Endothelial cell of umbilical vein (primary cell): ENCODE measurements around the gene GJB4. TPM values are rescaled to one million over a fixed set of nuclear protein-coding genes. Genes with fewer than 3 reads are reported as not detected.

Source experiments
- BruUV-seq: library from RNA; stranded (reverse); fragments of 400-500 nt; replicated peaks from 2 replicates; lab custom pipeline; 2021; lab: Mats Ljungman, UMichigan
- CTCF ChIA-PET: fragments of 300-600, 350-600 bp; sonication (Branson Sonifier 250); formaldehyde crosslinking; loops from one replicate; lab custom pipeline; 2021; ENCODE audit warnings: antibody characterized with exemption, inconsistent platforms; lab: Charles Lee
- POLR2A ChIA-PET: fragments of 300-600, 350-600 bp; sonication (Branson Sonifier 250); formaldehyde crosslinking; loops from one replicate; lab custom pipeline; 2021; ENCODE audit warnings: antibody characterized with exemption, inconsistent platforms; lab: Charles Lee
- DNase-seq: peaks from one replicate; pipeline ENCODE4 v3.0.0-alpha.2; 2011; ENCODE audit warnings: low read depth, low spot score
- FAIRE-seq: peaks from 2 replicates; lab custom pipeline; 2011; peaks lifted over from hg19 to GRCh38; lab: Jason Lieb, UNC
- H2AFZ ChIP-seq: 2 replicates; pipeline ENCODE4 v1.6.0; 2012; ENCODE audit warnings: low read depth, low read length, control low read depth, inconsistent platforms
- H3K27ac ChIP-seq: 2 replicates; pipeline ENCODE4 v1.5.1; 2011; ENCODE audit warnings: low read depth, mild to moderate bottlenecking, control low read depth, low read length, moderate library complexity; ENCODE audit not compliant: insufficient read depth
- H3K27me3 ChIP-seq, 2 experiments: 2 replicates each; pipeline versions ENCODE4 v1.6.0 to v1.6.1; 2011; ENCODE audit warnings: low read length in 2 of 2, mixed read lengths in 1 of 2; ENCODE audit not compliant: control insufficient read depth in 2 of 2, insufficient read depth in 2 of 2
- H3K36me3 ChIP-seq, 2 experiments: 2 replicates in 1 of 2; 3 replicates in 1 of 2; pipeline ENCODE4 v1.5.1; 2011; ENCODE audit warnings: low read length in 2 of 2, mild to moderate bottlenecking in 1 of 2, moderate library complexity in 1 of 2; ENCODE audit not compliant: control insufficient read depth in 2 of 2, insufficient read depth in 2 of 2; ENCODE audit errors: extremely low read depth in 1 of 2
- H3K4me1 ChIP-seq: 3 replicates; pipeline ENCODE4 v1.5.1; 2011; ENCODE audit warnings: mild to moderate bottlenecking, low read length; ENCODE audit not compliant: control insufficient read depth, insufficient read depth; ENCODE audit errors: extremely low read depth
- H3K4me2 ChIP-seq: 2 replicates; pipeline ENCODE4 v1.6.1; 2011; ENCODE audit warnings: low read length, control low read depth, mixed read lengths; ENCODE audit not compliant: insufficient read depth
- H3K4me3 ChIP-seq, 3 experiments: fragments of 200-600 bp in 1 of 3; sonication (generic), shearing (Covaris generic) in 1 of 3; replicated peaks in 1 of 3; 2 replicates each; pipeline ENCODE4 v1.5.1; 2011 to 2016; ENCODE audit warnings: control low read depth in 3 of 3, low read length in 3 of 3, mild to moderate bottlenecking in 2 of 3, inconsistent platforms in 1 of 3, low read depth in 1 of 3, moderate library complexity in 1 of 3; ENCODE audit not compliant: insufficient read depth in 1 of 3
- H3K79me2 ChIP-seq: 2 replicates; pipeline ENCODE4 v1.6.0; 2012; ENCODE audit warnings: low read length, inconsistent platforms; ENCODE audit not compliant: control insufficient read depth, insufficient read depth
- H3K9ac ChIP-seq: replicated peaks from 2 replicates; pipeline ENCODE3; 2011; ENCODE audit warnings: low read length, control low read depth; ENCODE audit not compliant: insufficient read depth; ENCODE audit errors: extremely low read depth
- H3K9me1 ChIP-seq: replicated peaks from 3 replicates; pipeline ENCODE4 v1.6.0; 2011; ENCODE audit warnings: mild to moderate bottlenecking, low read length; ENCODE audit not compliant: control insufficient read depth, insufficient read depth; ENCODE audit errors: extremely low read depth
- H3K9me3 ChIP-seq: replicated peaks from 2 replicates; pipeline ENCODE4 v1.5.1; 2012; ENCODE audit warnings: low read length, inconsistent platforms; ENCODE audit not compliant: control insufficient read depth, insufficient read depth
- H4K20me1 ChIP-seq: replicated peaks from 2 replicates; pipeline ENCODE3; 2011; ENCODE audit warnings: mild to moderate bottlenecking, low read length; ENCODE audit not compliant: control insufficient read depth, insufficient read depth; ENCODE audit errors: extremely low read depth
- EZH2 ChIP-seq: IDR thresholded peaks from 2 replicates; pipeline ENCODE4 v1.6.1; 2012; ENCODE audit warnings: borderline replicate concordance, low read depth, mild to moderate bottlenecking, moderate library complexity, low read length, inconsistent platforms; ENCODE audit not compliant: severe bottlenecking
- FOS ChIP-seq: IDR thresholded peaks from 2 replicates; pipeline ENCODE4 v1.6.1; 2011; ENCODE audit warnings: mild to moderate bottlenecking, low read length, moderate library complexity, borderline replicate concordance; ENCODE audit not compliant: insufficient read depth
- GATA2 ChIP-seq: IDR thresholded peaks from 2 replicates; pipeline ENCODE4 v1.7.0; 2011; ENCODE audit warnings: low read depth, mild to moderate bottlenecking, moderate library complexity, mixed read lengths, low read length; ENCODE audit not compliant: insufficient read length, insufficient read depth
- JUN ChIP-seq: IDR thresholded peaks from 2 replicates; pipeline ENCODE4 v1.6.1; 2011; ENCODE audit warnings: borderline replicate concordance, low read depth; ENCODE audit not compliant: insufficient read length, insufficient read depth
- MYC ChIP-seq: IDR thresholded peaks from one replicate; pipeline ENCODE4 v1.6.1; 2011; ENCODE audit warnings: mild to moderate bottlenecking, low read depth, low read length
- POLR2A ChIP-seq: IDR thresholded peaks from 2 replicates; pipeline ENCODE4 v1.6.1; 2012; ENCODE audit warnings: low read depth, mild to moderate bottlenecking, control low read depth, low read length
- POLR2AphosphoS5 ChIP-seq: IDR thresholded peaks from 2 replicates; pipeline ENCODE4 v1.6.1; 2012; ENCODE audit warnings: low read depth, mild to moderate bottlenecking, control low read depth, low read length, moderate library complexity; ENCODE audit not compliant: insufficient read depth
- dilution Hi-C: fragments of 300-500 bp; cut with MboI; formaldehyde crosslinking; loops from one replicate; pipeline ENCODE4 v1.15.0; 2019; ENCODE audit warnings: low sequenced_read_pairs; ENCODE audit not compliant: extremely low pct_ligation_motif_present
- intact Hi-C: fragments of 100-400 bp; cut with micrococcal nuclease; formaldehyde crosslinking; loops from one replicate; pipeline ENCODE4 v1.10.0; 2022
- polyA plus RNA-seq, 4 experiments: library from polyadenylated mRNA; depleted of rRNA in 3 of 4; stranded (reverse) in 3 of 4; unstranded in 1 of 4; fragments of >200 nt; gene quantifications; 2 replicates each; pipeline versions ENCODE4 v1.2.1 to v1.2.3, GENCODE V29; 2011 to 2012; ENCODE audit warnings: missing spikeins in 1 of 4
- total RNA-seq: library from RNA; stranded (reverse); gene quantifications from 2 replicates; pipeline ENCODE4 v1.2.3, GENCODE V29; 2021
- TF ChIP-seq, protein P1 (sequence below): IDR thresholded peaks from 2 replicates; pipeline ENCODE4 v1.6.1; 2011; ENCODE audit not compliant: insufficient read depth, insufficient read length
- TF ChIP-seq, protein P2 (sequence below), 2 donors: IDR thresholded peaks; 1 replicate in 1 of 2; 2 replicates in 1 of 2; pipeline ENCODE4 v1.5.1; 2011; ENCODE audit warnings: low read length in 2 of 2, mild to moderate bottlenecking in 2 of 2, moderate library complexity in 2 of 2, control low read depth in 1 of 2, inconsistent platforms in 1 of 2, low read depth in 1 of 2; ENCODE audit not compliant: insufficient read depth in 1 of 2; ENCODE audit errors: extremely low read depth in 1 of 2

The GJB4 gene
- total and polyA plus RNA-seq, 2 donors (not counting 3 experiments of a cell fraction or from before 2014, with no cell fraction given): not detected

DNA sequence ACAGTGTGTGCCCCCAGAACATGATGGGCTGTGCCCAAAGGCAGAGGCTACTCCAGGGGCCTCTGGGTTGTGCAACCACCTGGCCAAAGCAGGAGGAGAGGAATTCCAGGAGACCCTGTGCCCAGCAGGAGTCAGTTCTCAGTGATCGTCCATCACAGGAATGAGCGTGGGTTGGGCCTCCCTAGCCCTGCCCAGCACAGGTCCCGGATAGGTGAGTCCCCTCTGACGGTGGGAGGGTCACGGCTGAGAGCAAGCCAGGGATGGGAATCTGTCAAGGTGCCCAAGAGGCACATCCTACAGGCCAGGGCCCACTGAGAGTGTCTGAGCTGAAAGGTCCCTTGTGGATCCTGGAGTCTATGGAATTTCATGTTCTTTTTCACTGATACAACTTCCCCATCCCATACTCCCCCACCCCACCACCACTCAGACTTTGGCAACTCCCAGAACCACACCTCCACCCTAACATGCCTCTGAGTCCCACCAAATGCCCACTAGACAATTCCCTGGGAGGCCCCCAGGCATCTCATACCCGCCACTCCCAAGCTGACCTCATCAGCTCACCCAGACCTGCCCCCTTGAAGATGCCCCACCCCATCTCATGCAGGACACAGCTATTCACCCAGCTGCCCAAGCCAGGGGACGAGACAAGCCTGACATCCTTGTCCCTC, 3.1 kb downstream of the GJB4 start:
- TF ChIP-seq JUN: no peak
- no peak for TF ChIP-seq MYC
- TF ChIP-seq GATA2: no peak
- TF ChIP-seq POLR2A: no peak
- no peak for TF ChIP-seq FOS
- TF ChIP-seq POLR2AphosphoS5: no peak
- TF ChIP-seq, protein P1, sequence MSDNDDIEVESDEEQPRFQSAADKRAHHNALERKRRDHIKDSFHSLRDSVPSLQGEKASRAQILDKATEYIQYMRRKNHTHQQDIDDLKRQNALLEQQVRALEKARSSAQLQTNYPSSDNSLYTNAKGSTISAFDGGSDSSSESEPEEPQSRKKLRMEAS: no peak
- TF ChIP-seq, protein P2, sequence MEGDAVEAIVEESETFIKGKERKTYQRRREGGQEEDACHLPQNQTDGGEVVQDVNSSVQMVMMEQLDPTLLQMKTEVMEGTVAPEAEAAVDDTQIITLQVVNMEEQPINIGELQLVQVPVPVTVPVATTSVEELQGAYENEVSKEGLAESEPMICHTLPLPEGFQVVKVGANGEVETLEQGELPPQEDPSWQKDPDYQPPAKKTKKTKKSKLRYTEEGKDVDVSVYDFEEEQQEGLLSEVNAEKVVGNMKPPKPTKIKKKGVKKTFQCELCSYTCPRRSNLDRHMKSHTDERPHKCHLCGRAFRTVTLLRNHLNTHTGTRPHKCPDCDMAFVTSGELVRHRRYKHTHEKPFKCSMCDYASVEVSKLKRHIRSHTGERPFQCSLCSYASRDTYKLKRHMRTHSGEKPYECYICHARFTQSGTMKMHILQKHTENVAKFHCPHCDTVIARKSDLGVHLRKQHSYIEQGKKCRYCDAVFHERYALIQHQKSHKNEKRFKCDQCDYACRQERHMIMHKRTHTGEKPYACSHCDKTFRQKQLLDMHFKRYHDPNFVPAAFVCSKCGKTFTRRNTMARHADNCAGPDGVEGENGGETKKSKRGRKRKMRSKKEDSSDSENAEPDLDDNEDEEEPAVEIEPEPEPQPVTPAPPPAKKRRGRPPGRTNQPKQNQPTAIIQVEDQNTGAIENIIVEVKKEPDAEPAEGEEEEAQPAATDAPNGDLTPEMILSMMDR (IDR thresholded peaks at IDR 0.05; ENCODE audit: extremely low read depth in 1 of 2, insufficient read depth in 1 of 2, low read depth in 1 of 2, low read length in 2 of 2): no peak
- no peak for TF ChIP-seq EZH2
- POLR2A ChIA-PET: no interaction called here
- Histone ChIP-seq H3K79me2 (no peaks in the 10 kb centered on the region), H3K36me3 (no peaks in the 10 kb centered on the region), H2AFZ (no peak overlapping the region), H3K4me3 (no peak overlapping the region), H4K20me1 (no peaks in the 10 kb centered on the region), H3K9me3 (no peaks in the 10 kb centered on the region), H3K4me1 (no peaks in the 10 kb centered on the region), H3K27ac (no peak overlapping the region), H3K4me2 (no peak overlapping the region), H3K9ac (no peak overlapping the region), H3K27me3 (no peaks in the 10 kb centered on the region), H3K9me1 (no peaks in the 10 kb centered on the region)
- intact Hi-C loops (no loop called here), dilution Hi-C loops (no loop called here)
- FAIRE-seq (no peak), DNase-seq (no peak)
- BruUV-seq: no TSS peak
- CTCF ChIA-PET: no interaction called here
